ENCODE measurements around the gene SF3B4. TPM values are rescaled to one million over a fixed set of nuclear protein-coding genes. Genes with fewer than 3 reads are reported as not detected.
A peak's percentile ranks its signal among the peaks of the same experiment; 100 is the strongest.

The SF3B4 gene
- total and polyA plus RNA-seq, 2 of the 8 experiments (the other 6 are each of a cell fraction or from before 2014, with no cell fraction given): 81.1 to 122 TPM

DNA sequence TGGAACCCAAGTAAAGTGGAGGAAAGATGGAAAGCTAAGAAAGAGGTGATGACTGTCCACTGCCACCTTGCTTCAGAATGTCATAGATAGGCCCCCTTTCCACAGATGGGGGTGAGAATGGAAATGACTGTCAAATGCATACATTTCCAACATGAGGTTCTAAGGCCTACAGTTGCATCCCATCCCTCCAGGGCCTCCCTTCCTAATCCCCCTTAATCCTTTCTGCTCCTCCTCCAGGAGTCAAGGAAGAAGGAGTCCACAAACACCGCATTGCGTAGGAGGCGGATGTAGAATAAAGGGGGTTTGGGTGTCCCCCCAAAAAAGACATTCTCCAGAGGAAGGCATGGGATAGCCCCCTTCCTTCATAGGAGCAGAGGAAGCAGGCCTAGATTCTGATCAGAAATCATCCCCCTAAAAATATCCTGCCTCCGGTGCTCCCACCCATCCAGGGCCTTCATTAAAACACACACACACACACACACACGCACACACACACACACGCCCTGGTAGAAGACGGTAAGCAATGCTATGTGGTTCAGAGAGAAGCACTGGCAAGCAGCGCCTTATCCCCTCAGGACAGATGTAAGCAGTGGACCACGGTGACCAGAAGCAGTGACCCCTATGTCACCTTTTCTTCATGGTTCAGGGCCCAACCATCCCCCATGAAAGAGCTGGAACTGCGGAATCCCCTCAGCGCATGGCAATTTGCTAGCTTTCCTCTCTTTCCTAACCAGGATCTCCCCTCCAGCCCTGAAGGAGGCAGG lies 12.0 kb downstream of the SF3B4 start:
- 81% methylated on average over 11 of the region's 11 CpGs; no CpG with 5 or more reads in 1 of the 2 experiments for WGBS, 2 experiments (ENCODE audit: extremely low coverage in 1 of 2, insufficient coverage in 1 of 2, insufficient read length in 1 of 2, insufficient replicate concordance in 2 of 2, low coverage in 1 of 2, low lambda C conversion rate in 2 of 2, missing lambda C conversion rate in 1 of 2)
- H3K4me2 ChIP-seq (ENCODE audit: insufficient read depth in 1 of 2, low read depth in 2 of 2, low read length in 2 of 2): peak overlapping the region; percentile 94 to 98
- TF ChIP-seq JUN (IDR thresholded peaks at IDR 0.05; ENCODE audit: low read depth, low read length) (no peak), KDM1A (IDR thresholded peaks at IDR 0.05; ENCODE audit: borderline replicate concordance, low read length) (no peak)

More for the DNA sequence above, 12.0 kb downstream of the SF3B4 start:
- H2BK15ac ChIP-seq (ENCODE audit: low read length): no peak overlapping the region
- H3K56ac ChIP-seq (replicated peaks; ENCODE audit: insufficient read length, low read depth, low read length): no peak overlapping the region
- H3K4ac ChIP-seq (replicated peaks; ENCODE audit: insufficient read length, low read depth, low read length): peak overlapping the region; percentile 16
- H4K91ac ChIP-seq (replicated peaks; ENCODE audit: insufficient read length, low read length): no peak overlapping the region
- no peaks in the 10 kb centered on the region for H3K27me3 ChIP-seq (replicated peaks in 1 of 4; ENCODE audit: control insufficient read depth in 3 of 4, extremely low read depth in 1 of 4, insufficient read depth in 3 of 4, low read length in 3 of 4)
- H3K27ac ChIP-seq (ENCODE audit: low read depth, low read length): no peak overlapping the region
- H3K23ac ChIP-seq (ENCODE audit: insufficient read length): no peak overlapping the region
- H3K9ac ChIP-seq (replicated peaks in 1 of 4; ENCODE audit: extremely low read depth in 1 of 4, low read depth in 3 of 4, low read length in 3 of 4): peak overlapping the region in 1 of 4 experiments; percentile 42; a peak in 1 of 7 replicates
- peak overlapping the region; percentile 60; the same call in 1 of the 2 replicates for H2BK12ac ChIP-seq (ENCODE audit: low read depth, low read length)
- peaks cover 4 to 19% (median 11%) of the 10 kb centered on the region in 4 experiments for H3K4me1 ChIP-seq (replicated peaks in 1 of 4; ENCODE audit: control insufficient read depth in 3 of 4, insufficient read depth in 4 of 4, low read length in 3 of 4)
- H4K5ac ChIP-seq (ENCODE audit: insufficient read length, low read depth, low read length): no peak overlapping the region
- no peak overlapping the region for H3K14ac ChIP-seq (ENCODE audit: insufficient read length)
- DNase-seq (ENCODE audit: low read depth in 1 of 2, low spot score in 2 of 2) (no peak), FAIRE-seq (no peak)
- peaks cover 15% of the 10 kb centered on the region for H3K79me1 ChIP-seq (ENCODE audit: low read depth, low read length)
- 0 out of 2 replicates have a peak overlapping the region, but pooled peaks have one; percentile 21 for H2BK20ac ChIP-seq (ENCODE audit: low read length)
- no peak overlapping the region for H2BK120ac ChIP-seq (replicated peaks; ENCODE audit: low read depth, low read length)
- H3K36me3 ChIP-seq (ENCODE audit: control insufficient read depth in 2 of 4, insufficient read depth in 4 of 4, low read length in 3 of 4): peaks cover 3 to 19% (median 6%) of the 10 kb centered on the region in 4 experiments; a peak in 5 of 8 replicates
- no peak overlapping the region for H2AFZ ChIP-seq (ENCODE audit: low read length)
- H3K9me3 ChIP-seq (ENCODE audit: insufficient read depth in 2 of 2, low read depth in 1 of 2, low read length in 1 of 2): no peaks in the 10 kb centered on the region
- peak overlapping the region; percentile 52; the same call in 1 of the 2 replicates for H2BK5ac ChIP-seq (ENCODE audit: low read depth, low read length)
- H3K23me2 ChIP-seq (ENCODE audit: low read depth, low read length): peaks cover 10% of the 10 kb centered on the region; the same call in 1 of the 2 replicates
- H4K8ac ChIP-seq (ENCODE audit: extremely low read depth, insufficient read depth, low read length): no peak overlapping the region
- H3K4me3 ChIP-seq (ENCODE audit: extremely low read depth in 1 of 4, insufficient read depth in 2 of 4, low read depth in 3 of 4, low read length in 4 of 4): peak overlapping the region in 3 of 4 experiments; percentile 91 to 99 (median 94); a peak in 4 of 8 replicates
- no peak overlapping the region for H3K18ac ChIP-seq (ENCODE audit: extremely low read depth, low read length)
- H2AK5ac ChIP-seq (ENCODE audit: low read depth, low read length): no peak overlapping the region
- CTCF ChIA-PET (ENCODE audit: partially characterized antibody): interaction anchor here (0.6 to 1.8 kb wide), 8 partner anchors 8 to 254 kb away, joined by 3 to 10 read pairs (median 4); partner anchors contain the start of gene MTMR11
- POLR2A ChIA-PET (ENCODE audit: partially characterized antibody): interaction anchor here (0.7 to 3.8 kb wide), 8 partner anchors 8 to 29 kb away, joined by 4 to 30 read pairs (median 6); partner anchors contain the start of genes BOLA1 and MTMR11
- peaks cover 0 to 2% of the 10 kb centered on the region in 2 experiments for H4K20me1 ChIP-seq (replicated peaks in 1 of 2; ENCODE audit: control insufficient read depth in 1 of 2, insufficient read depth in 2 of 2, low read length in 2 of 2)
- H3K79me2 ChIP-seq (ENCODE audit: control insufficient read depth in 1 of 2, insufficient read depth in 2 of 2, low read length in 2 of 2): peaks cover 0 to 12% of the 10 kb centered on the region in 2 experiments; a peak in 2 of 4 replicates

All from H1 (cell line).